ENCODE results near the gene C12orf43.

Gene C12orf43

DNA sequence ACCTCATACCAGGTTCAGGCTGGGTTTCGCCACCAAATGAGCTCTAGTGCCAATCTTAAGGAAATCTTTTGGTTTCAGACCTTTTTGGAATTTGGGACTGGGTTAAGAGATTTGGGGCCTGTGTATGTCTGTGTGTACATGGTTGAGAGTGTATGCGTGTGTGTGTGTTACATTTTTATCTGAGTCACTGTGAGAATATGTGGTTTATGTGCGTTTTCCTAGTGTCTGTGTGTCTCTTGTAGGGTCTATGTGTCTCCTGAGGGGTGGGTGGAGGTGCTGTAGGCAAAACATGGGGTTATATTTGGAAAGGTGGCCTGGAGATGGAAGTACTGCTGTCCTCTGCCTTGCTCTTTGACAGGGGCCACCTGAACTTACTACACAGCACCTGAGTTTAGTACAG, 17.9 kb downstream of the C12orf43 start:
- no peak for TF ChIP-seq CTCF (IDR thresholded peaks at IDR 0.05; ENCODE audit: insufficient read depth, missing control alignments)
- DNase-seq (ENCODE audit: insufficient read length, low spot score): no peak
- FAIRE-seq: no peak

GRCh38 chr12:120997448-120997847, 18.8 kb downstream of the C12orf43 start:
- no peak for TF ChIP-seq CTCF (IDR thresholded peaks at IDR 0.05; ENCODE audit: insufficient read depth, missing control alignments)
- no peak for DNase-seq (ENCODE audit: insufficient read length, low spot score)
- no peak for FAIRE-seq

- TF ChIP-seq CTCF (IDR thresholded peaks at IDR 0.05; ENCODE audit: insufficient read depth, missing control alignments): no peak
- FAIRE-seq: no peak
- DNase-seq (ENCODE audit: insufficient read length, low spot score): no peak
Measured at GRCh38 chr12:120996133-120996746, 20.0 kb downstream of the C12orf43 start.

DNA sequence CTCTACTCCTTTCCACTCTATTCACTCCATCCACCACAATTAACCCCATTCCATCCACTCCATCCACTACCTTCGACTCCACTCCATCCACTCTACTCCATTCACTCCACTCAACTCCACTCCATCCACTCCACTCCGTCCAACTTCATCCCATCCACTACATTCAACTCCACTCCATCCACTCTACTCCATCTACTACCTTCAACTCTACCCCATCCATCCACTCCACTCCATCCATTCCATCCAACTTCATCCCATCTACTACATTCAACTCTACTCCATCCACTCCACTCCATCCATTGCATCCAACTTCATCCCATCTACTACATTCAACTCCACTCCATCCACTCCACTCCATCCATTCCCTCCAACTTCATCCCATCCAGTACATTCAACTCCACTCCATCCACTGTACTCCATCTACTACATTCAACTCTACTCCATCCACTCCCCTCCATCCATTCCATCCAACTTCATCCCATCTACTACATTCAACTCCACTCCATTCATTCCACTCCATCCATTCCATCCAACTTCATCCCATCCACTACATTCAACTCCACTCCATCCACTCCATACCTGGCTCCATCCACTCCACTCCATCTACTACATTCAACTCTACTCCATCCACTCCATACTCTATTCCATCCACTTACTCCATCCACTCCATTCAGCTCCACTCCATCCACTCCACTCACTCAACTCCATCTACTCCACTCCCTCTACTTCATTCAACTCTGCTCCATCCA, 21.5 kb downstream of the C12orf43 start:
- no peak for FAIRE-seq

DNA sequence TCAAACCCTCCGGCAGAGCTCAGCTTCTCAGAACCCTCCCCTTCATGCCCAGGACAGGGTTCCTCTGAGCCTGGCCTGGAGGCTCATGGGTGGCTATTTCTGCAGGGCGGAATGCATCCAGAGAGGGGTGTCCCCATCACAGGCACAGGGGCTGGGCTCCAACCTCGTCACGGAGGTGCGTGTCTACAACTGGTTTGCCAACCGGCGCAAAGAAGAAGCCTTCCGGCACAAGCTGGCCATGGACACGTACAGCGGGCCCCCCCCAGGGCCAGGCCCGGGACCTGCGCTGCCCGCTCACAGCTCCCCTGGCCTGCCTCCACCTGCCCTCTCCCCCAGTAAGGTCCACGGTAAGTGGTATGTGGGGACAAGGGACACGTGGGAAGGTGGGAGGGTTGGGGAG, 22.2 kb downstream of the C12orf43 start:
- no peak for TF ChIP-seq CTCF (IDR thresholded peaks at IDR 0.05; ENCODE audit: insufficient read depth, missing control alignments)
- DNase-seq (ENCODE audit: insufficient read length, low spot score) (no peak), FAIRE-seq (no peak)

More for the DNA sequence above, 21.5 kb downstream of the C12orf43 start:
- DNase-seq (ENCODE audit: insufficient read length, low spot score): no peak
- no peak for TF ChIP-seq CTCF (IDR thresholded peaks at IDR 0.05; ENCODE audit: insufficient read depth, missing control alignments)

- FAIRE-seq (no peak), DNase-seq (ENCODE audit: insufficient read length, low spot score) (no peak)
- no peak for TF ChIP-seq CTCF (IDR thresholded peaks at IDR 0.05; ENCODE audit: insufficient read depth, missing control alignments)
Measured at GRCh38 chr12:120993496-120993895, 22.8 kb downstream of the C12orf43 start.

GRCh38 chr12:120992989-120993388, 23.3 kb downstream of the C12orf43 start:
- FAIRE-seq (no peak), DNase-seq (ENCODE audit: insufficient read length, low spot score) (no peak)
- no peak for TF ChIP-seq CTCF (IDR thresholded peaks at IDR 0.05; ENCODE audit: insufficient read depth, missing control alignments)
